OCI-LY7 (cell line): ENCODE results near the gene CD300LF.

Experiments
- EZH2phosphoT487 ChIP-seq: fragments of 200-600 bp; sonication (generic); IDR thresholded peaks from 2 replicates; pipeline ENCODE4 v1.6.1; 2018; ENCODE audit warnings: low read depth, borderline replicate concordance, mild to moderate bottlenecking, mixed run types, antibody characterized with exemption, low read length, moderate library complexity, mixed read lengths
- TF ChIP-seq, protein P1 (sequence below): fragments of 200-600 bp; sonication (generic); conservative IDR thresholded peaks from 2 replicates; pipeline ENCODE4 v1.5.1; 2014; ENCODE audit warnings: mild to moderate bottlenecking, antibody characterized with exemption, low read length, moderate library complexity, mixed read lengths

DNA sequence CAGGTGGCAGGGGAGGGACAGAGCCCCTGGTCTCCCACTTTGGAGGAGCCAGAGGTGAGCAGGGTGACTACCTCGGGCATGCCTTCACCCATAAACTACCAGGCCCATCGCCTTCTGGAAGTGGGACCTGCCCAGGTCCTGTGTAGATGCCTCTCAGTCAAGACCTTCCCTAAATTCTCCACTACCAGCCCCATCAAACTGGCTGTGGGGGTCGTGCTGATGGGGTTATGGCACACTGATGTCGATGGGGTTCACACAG, 18.6 kb upstream of the CD300LF start:
- TF ChIP-seq, protein P1, sequence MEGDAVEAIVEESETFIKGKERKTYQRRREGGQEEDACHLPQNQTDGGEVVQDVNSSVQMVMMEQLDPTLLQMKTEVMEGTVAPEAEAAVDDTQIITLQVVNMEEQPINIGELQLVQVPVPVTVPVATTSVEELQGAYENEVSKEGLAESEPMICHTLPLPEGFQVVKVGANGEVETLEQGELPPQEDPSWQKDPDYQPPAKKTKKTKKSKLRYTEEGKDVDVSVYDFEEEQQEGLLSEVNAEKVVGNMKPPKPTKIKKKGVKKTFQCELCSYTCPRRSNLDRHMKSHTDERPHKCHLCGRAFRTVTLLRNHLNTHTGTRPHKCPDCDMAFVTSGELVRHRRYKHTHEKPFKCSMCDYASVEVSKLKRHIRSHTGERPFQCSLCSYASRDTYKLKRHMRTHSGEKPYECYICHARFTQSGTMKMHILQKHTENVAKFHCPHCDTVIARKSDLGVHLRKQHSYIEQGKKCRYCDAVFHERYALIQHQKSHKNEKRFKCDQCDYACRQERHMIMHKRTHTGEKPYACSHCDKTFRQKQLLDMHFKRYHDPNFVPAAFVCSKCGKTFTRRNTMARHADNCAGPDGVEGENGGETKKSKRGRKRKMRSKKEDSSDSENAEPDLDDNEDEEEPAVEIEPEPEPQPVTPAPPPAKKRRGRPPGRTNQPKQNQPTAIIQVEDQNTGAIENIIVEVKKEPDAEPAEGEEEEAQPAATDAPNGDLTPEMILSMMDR, result no peak
- TF ChIP-seq EZH2phosphoT487, result no peak
